Stimulated activated CD4-positive, alpha-beta T cell treated with anti-CD3 and anti-CD28 coated beads, TNF-alpha, amount 100 ng/mL, for 1 hour (primary cell): ENCODE measurements around the gene PLEKHN1.
"Not testable (repeated sequence)": the region's sequence is repeated elsewhere in the genome, so short reads cannot be mapped to it uniquely, and the experiment has no call there.

ENCODE experiments used
- DNase-seq, 3 donors: peaks; one replicate each; pipeline ENCODE4 v3.0.0-alpha.2; 2020; ENCODE audit warnings: low read depth in 3 of 3, low spot score in 1 of 3

Gene PLEKHN1

GRCh38 chr1:1005774-1006304 lies 39.6 kb downstream of the PLEKHN1 start:
- DNase-seq = no peak

DNA sequence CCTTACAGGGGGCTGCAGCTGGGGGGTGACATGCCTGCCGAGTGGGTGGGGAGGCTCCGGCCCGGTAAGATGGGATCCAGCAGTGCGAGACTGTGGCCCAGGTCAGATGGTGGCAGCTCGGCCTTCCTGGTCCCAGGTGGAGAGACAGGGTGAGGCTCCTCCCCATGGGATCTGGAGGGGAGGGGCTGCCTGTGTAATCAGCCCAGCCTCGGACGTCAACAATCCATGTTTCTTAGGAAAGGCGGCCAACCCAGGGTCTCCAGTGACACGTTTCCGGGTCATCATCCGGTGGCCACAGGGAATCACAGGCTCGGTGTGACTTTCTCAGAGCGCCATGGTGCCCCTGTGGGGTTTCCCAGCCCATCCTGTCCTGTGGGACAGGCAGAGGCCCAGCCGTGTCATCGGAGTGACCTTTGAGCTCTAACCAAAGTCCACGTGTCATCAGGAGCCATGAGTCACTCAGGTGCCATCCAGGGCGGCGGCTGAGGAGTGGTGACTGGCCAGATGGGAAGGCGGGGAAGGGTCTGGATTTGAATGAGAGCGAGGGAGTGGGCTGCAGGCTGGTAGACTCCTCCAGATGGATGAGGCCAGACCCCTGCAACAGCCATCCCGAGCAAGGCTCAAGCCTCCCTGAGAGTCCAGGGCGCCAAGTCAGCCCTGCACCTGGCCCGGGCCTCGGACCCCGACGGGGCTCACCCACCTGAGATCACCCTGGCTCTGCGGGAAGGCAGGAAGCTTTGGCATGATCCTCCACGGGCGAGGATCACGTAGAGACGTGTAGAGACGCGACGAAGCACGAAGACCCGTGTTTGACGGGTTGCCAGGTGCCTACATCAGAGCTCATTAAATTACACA lies 40.2 kb downstream of the PLEKHN1 start:
- no peak for DNase-seq

DNA sequence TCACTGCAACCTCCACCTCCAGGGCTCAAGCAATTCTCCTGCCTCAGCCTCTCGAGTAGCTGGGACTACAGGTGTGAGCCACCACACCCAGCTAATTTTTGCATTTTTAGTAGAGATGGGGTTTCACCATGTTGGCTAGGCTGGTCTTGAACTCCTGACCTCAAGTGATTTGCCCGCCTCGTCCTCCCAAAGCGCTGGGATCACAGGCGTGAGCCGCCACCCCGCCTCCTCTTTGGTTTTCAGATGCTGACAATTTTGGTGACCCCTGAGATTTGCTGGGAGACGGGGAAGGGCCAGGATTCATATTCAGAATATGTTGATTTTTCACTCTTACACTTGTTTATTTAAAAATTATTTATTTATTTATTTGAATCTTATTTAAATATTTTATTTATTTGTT lies 43.8 kb downstream of the PLEKHN1 start:
- not testable (repeated sequence) for DNase-seq

DNA sequence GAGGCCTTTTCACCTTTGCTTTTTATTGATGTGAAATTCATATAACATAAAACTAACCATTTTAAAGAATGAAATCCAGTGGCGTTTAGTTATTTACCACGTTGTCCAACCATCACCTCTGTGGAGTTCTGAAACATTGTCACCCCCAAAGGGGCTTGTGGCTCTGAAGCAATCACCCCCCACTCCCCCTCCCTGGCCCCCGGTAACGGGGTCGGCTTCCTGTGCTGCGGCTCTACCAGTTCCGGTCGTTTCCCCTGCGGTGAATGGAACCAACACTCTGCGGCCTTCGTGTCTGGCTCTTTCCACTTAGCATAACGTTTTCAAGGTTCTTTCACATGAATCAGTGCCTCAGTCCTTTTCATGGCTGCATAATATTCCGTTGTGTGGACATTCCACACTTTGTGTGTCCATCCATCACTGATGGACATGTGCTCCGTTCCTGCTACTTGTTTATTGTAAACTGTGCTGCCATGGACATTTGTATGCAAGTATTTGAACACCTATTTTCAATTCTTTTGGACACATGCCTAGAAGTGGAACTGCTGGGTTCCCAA lies 45.2 kb downstream of the PLEKHN1 start:
- DNase-seq = no peak

- not testable (repeated sequence) for DNase-seq
Observed at GRCh38 chr1:1012736-1013104, 46.4 kb downstream of the PLEKHN1 start.

GRCh38 chr1:1013105-1013921 lies 47.0 kb downstream of the PLEKHN1 start, which contains the start of gene ISG15:
ISG15 (plus strand) TSS chr1:1013497; CDS start chr1:1013574, 77 bp downstream.
- DNase-seq = peak; percentile 61 to 74 (median 64)

DNA sequence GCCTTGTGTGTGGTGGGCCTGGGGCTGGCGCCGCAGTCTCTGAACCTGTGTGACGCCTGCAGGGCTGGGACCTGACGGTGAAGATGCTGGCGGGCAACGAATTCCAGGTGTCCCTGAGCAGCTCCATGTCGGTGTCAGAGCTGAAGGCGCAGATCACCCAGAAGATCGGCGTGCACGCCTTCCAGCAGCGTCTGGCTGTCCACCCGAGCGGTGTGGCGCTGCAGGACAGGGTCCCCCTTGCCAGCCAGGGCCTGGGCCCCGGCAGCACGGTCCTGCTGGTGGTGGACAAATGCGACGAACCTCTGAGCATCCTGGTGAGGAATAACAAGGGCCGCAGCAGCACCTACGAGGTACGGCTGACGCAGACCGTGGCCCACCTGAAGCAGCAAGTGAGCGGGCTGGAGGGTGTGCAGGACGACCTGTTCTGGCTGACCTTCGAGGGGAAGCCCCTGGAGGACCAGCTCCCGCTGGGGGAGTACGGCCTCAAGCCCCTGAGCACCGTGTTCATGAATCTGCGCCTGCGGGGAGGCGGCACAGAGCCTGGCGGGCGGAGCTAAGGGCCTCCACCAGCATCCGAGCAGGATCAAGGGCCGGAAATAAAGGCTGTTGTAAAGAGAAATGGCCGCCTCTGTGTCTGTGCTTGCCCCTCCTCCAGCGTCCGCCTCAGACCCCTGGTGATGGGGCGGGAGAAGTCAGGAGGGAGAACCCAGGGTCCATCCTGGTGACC lies 47.8 kb downstream of the PLEKHN1 start:
- DNase-seq = no peak

DNA sequence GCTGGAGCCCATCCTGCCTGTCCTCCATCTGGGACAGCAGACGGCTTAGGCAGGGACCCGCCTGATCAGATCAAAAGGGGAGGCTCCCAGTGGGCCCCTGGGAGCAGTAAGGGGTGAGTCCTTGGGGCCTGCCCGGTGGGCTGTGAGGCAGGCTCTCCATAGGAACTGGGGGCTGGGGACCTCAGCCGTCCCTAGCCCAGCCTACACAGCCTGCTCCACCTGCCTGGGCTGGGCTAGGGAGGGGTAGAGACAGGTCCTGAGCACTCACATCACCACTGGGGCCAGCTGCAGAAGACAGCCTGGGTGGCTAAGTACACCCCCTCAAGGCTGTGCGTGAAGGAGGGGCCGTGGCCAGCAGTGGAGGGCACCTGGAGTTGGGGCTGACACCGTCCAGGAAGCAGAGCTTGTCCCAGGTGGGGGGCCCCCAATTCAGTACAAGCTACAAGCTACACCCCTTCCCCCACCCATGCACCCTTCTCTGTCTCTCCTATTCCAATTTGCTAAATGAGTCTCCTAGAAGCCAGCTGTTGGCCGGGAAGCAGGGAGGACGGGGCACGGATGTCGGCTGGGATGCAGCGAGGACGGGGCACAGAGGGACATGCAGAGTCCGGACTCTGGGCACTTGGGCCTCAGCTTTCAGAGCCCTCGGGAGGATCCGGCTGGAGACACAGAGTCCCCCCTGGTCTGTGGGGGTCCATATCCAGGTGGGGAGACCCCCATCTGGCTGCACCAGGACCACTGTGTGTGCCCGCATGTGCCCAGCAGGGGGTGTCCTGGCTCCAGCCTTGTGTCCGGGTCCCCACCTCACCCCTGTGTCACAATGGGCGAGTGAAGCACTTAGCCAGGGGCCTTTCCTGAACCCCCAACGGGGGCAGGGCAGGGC lies 48.8 kb downstream of the PLEKHN1 start:
- no peak for DNase-seq

DNA sequence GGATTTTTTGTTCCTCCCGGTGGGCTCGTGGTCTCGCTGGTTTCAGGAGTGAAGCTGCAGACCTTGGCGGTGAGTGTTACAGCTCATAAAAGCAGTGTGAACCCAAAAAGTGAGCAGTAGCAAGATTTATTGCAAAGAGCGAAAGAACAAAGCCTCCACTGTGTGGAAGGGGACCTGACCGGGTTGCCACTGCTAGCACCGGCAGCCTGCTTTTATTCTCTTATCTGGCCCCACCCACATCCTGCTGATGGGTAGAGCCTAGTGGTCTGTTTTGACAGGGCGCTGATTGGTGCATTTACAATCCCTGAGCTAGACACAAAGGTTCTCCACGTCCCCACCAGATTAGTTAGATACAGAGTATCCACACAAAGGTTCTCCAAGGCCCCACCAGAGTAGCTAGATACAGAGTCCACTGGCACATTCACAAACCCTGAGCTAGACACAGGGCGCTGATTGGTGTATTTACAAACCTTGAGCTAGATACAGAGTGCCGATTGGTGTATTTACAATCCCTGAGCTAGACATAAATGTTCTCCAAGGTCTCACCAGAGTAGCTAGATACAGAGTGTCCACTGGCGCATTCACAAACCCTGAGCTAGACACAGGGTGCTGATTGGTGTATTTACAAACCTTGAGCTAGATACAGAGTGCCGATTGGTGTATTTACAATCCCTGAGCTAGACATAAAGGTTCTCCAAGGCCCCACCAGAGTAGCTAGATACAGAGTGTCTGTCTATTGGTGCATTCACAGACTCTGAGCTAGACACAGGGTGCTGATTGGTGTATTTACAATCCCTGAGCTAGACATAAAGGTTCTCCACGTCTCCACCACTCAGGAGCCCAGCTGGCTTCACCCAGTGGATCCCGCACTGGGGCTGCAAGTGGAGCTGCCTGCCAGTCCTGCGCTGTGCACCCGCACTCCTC lies 51.4 kb downstream of the PLEKHN1 start:
- DNase-seq = not testable (repeated sequence)

DNA sequence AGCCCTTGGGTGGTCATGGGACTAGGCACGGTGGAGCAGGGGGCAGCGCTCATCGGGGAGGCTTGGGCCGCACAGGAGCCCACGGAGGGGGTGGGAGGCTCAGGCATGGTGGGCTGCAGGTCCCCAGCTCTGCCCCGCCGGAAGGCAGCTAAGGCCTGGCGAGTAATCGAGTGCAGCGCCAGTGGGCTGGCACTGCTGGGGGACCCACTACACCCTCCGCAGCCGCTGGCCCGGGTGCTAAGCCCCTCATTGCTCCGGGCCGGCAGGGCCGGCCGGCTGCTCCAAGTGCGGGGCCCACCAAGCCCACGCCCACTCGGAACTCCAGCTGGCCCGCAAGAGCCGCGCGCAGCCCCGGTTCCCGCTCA lies 52.0 kb downstream of the PLEKHN1 start:
- not testable (repeated sequence) for DNase-seq

- peak; percentile 50 to 75 (median 68) for DNase-seq
Observed at GRCh38 chr1:1019122-1019999, 53.1 kb downstream of the PLEKHN1 start.

- no peak for DNase-seq
Observed at GRCh38 chr1:1020000-1020404, 53.7 kb downstream of the PLEKHN1 start, which contains the start of gene AGRN. AGRN (plus strand) TSS chr1:1020120; CDS start chr1:1020173, 53 bp downstream.

- no peak for DNase-seq
Observed at GRCh38 chr1:1020415-1021009, 54.2 kb downstream of the PLEKHN1 start.

DNA sequence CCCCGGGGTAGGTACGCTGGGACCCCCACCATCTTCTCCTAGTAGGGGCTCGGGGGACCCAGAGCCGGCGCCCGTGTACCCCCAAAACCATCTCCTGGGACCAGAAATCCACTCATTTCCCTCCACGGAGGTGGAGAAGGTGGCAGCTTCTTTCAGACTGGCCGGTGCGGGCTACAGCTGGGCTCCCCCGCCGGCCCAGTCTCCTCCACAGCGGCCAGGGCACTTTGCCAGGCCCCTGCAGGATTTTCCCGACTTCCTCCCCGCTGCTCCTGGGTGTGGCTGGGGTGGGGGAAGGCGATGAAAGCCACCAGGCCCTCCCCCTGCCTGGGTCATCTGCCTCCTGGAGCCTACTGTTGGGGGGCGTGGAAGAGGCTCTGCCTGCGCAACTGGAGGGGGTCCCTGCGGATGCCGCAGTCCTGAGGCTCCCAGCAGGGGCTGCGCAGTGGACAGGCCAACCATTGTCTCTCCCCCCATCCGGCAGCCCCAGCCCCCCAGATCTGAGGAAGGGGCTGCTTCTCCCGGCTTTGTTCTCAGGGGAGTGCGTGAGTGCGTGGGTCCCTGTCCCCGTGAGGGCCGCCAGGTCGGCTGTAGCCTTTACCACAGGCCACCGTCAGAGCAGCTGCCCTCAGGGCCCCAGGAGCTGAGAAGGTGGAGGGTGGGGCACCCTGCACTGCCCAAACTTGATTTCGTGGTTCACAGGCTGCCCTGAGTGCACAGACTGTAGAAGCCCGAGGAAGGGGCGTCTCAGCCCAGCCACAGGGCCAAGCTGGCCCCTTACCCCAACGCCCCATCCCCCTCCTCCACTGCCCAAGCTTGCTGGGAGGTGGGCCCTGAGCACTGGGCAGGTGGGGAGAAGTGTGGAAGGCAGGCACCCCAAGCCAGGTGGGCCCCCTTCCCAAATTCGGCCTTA lies 55.0 kb downstream of the PLEKHN1 start:
- no peak for DNase-seq

GRCh38 chr1:1021920-1022259 lies 55.6 kb downstream of the PLEKHN1 start:
- DNase-seq = no peak

DNA sequence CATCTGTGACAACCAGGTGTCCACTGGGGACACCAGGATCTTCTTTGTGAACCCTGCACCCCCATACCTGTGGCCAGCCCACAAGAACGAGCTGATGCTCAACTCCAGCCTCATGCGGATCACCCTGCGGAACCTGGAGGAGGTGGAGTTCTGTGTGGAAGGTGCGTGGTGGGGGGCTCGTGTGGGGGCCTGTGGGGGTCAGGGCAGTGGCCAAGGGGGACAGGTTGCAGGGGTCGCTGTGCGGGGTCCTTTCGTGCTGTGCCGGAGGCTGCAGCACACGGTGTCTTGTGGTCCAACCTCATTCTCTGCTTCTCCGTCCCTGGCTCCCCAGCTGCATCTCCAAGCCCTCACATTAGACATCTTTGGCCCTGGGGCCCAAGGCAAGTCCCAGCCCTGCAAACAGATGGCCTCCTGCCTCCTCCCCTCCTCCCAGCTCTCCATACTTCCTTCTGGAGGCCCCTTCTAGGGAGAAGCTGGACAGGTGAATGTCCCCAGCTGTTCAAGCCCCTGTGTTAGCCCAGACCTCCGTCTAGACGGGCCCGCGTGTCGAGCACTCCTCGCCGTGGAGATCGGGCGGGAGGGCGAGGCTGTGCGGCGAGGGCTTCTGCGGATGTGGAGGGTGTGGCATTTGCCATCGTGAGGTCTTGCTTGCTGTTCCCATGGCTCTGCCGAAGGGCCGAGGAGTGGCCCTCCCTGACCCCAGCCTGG lies 56.2 kb downstream of the PLEKHN1 start:
- DNase-seq = no peak
